GM18499 (cell line): Measurements from ENCODE around the gene ABCA7.

Experiments used
- ATAC-seq: cut with Tn5 transposase; IDR thresholded peaks from one replicate; pipeline ENCODE4 v1.9.1; 2021; ENCODE audit warnings: moderate number of reproducible peaks; ENCODE audit not compliant: insufficient read depth, unreplicated experiment

The ABCA7 gene

GRCh38 chr19:1053176-1054101 is 13.5 kb downstream of the ABCA7 start:
- ATAC-seq, result no peak

- no peak for ATAC-seq
Measured at GRCh38 chr19:1054102-1055027, 14.5 kb downstream of the ABCA7 start.

GRCh38 chr19:1055028-1055425 is 15.1 kb downstream of the ABCA7 start:
- ATAC-seq, result no peak

GRCh38 chr19:1055886-1056620 is 16.1 kb downstream of the ABCA7 start:
- ATAC-seq, result no peak

GRCh38 chr19:1057176-1057855 is 17.4 kb downstream of the ABCA7 start:
- ATAC-seq, result no peak

- ATAC-seq, result no peak
Measured at GRCh38 chr19:1058112-1058511, 18.2 kb downstream of the ABCA7 start.

GRCh38 chr19:1060689-1061088 is 20.8 kb downstream of the ABCA7 start:
- no peak for ATAC-seq

- no peak for ATAC-seq
Measured at GRCh38 chr19:1061987-1062386, 22.1 kb downstream of the ABCA7 start.

- ATAC-seq, result no peak
Measured at GRCh38 chr19:1062387-1063029, 22.6 kb downstream of the ABCA7 start.

- no peak for ATAC-seq
Measured at GRCh38 chr19:1063030-1063908, 23.4 kb downstream of the ABCA7 start.

GRCh38 chr19:1063909-1064660 is 24.2 kb downstream of the ABCA7 start:
- no peak for ATAC-seq

- no peak for ATAC-seq
Measured at GRCh38 chr19:1064661-1065605, 25.0 kb downstream of the ABCA7 start.

- no peak for ATAC-seq
Measured at GRCh38 chr19:1065606-1066109, 25.8 kb downstream of the ABCA7 start.

- no peak for ATAC-seq
Measured at GRCh38 chr19:1066251-1066747, 26.4 kb downstream of the ABCA7 start.

- ATAC-seq, result no peak
Measured at GRCh38 chr19:1066748-1067340, 26.9 kb downstream of the ABCA7 start, which contains the start of gene ARHGAP45. TSS of gene ARHGAP45 (plus strand) at chr19:1067167. CDS start at chr19:1067406, 239 bp downstream.
